GM19043 (cell line): ENCODE measurements around the gene PRELID3B.

Experiments used
- ATAC-seq: cut with Tn5 transposase; IDR thresholded peaks from one replicate; pipeline ENCODE4 v1.9.1; 2021; ENCODE audit warnings: low read depth; ENCODE audit not compliant: unreplicated experiment

PRELID3B gene

GRCh38 chr20:58997141-58997770 lies 45.3 kb downstream of the PRELID3B start:
- no peak for ATAC-seq

- no peak for ATAC-seq
Measured at GRCh38 chr20:58996226-58996611, 46.4 kb downstream of the PRELID3B start.

GRCh38 chr20:58995461-58996225 lies 46.9 kb downstream of the PRELID3B start:
- no peak for ATAC-seq

- ATAC-seq: no peak
Measured at GRCh38 chr20:58994390-58995159, 48.0 kb downstream of the PRELID3B start.

GRCh38 chr20:58993332-58994248 lies 49.0 kb downstream of the PRELID3B start:
- ATAC-seq: no peak

GRCh38 chr20:58992911-58993310 lies 49.7 kb downstream of the PRELID3B start:
- ATAC-seq: no peak

GRCh38 chr20:58991715-58992114 lies 50.9 kb downstream of the PRELID3B start:
- ATAC-seq: no peak

- no peak for ATAC-seq
Measured at GRCh38 chr20:58990651-58991445, 51.7 kb downstream of the PRELID3B start.

GRCh38 chr20:58989196-58989595 lies 53.4 kb downstream of the PRELID3B start:
- no peak for ATAC-seq

GRCh38 chr20:58988565-58988882 lies 54.1 kb downstream of the PRELID3B start:
- no peak for ATAC-seq

- ATAC-seq: no peak
Measured at GRCh38 chr20:58987790-58988564, 54.6 kb downstream of the PRELID3B start.

GRCh38 chr20:58986968-58987517 lies 55.5 kb downstream of the PRELID3B start:
- no peak for ATAC-seq

GRCh38 chr20:58986286-58986967 lies 56.2 kb downstream of the PRELID3B start:
- ATAC-seq: no peak

- ATAC-seq: no peak
Measured at GRCh38 chr20:58985656-58986055, 56.9 kb downstream of the PRELID3B start.

GRCh38 chr20:58984691-58985090 lies 57.9 kb downstream of the PRELID3B start:
- no peak for ATAC-seq
